ENCODE results near the gene SSR4. TPM values are rescaled to one million over a fixed set of nuclear protein-coding genes. Genes with fewer than 3 reads are reported as not detected.

The SSR4 gene
- total RNA-seq, 1 experiment from 2014 or later, result 182 TPM

DNA sequence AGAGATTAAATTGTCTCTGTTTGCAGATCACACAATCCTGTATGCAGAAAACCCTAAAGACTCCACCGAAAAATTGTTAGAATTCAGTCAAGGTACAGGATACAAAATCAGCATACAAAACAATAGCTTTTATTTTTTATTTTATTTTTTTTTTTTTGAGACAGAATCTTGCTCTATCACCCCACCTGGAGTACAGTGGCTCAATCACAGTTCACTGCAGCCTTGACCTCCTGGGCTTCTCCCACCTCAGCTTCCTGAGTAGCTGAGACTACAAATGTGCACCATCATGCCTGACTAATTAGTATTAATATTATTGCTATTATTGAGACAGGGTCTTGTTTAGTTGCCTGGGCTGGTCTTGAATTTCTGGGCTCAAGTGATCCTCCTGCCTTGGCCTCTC lies 39.3 kb upstream of the SSR4 start:
- H3K79me2 ChIP-seq (ENCODE audit: insufficient read depth, low read length), result no peaks in the 10 kb centered on the region
- no peaks in the 10 kb centered on the region for H3K9me2 ChIP-seq (ENCODE audit: insufficient read depth)
- POLR2A ChIA-PET, result no interaction called here
- H3K9me3 ChIP-seq (ENCODE audit: control insufficient read depth in 1 of 2, insufficient read depth in 1 of 2, low read depth in 1 of 2, low read length in 2 of 2), result no peaks in the 10 kb centered on the region; a peak in 1 of 4 replicates
- intact Hi-C loops (cut with micrococcal nuclease), result no loop called here
- no peaks in the 10 kb centered on the region for H4K20me1 ChIP-seq (ENCODE audit: insufficient read depth)
- H3K9ac ChIP-seq (ENCODE audit: low read length), result no peak overlapping the region
- CTCF ChIA-PET, result no interaction called here
- no peak overlapping the region for H3K27ac ChIP-seq (ENCODE audit: low read depth, low read length)
- no TSS peak for BruUV-seq (replicated peaks)
- ATAC-seq, result no peak; the same call in 1 of the 2 replicates
- RAD21 ChIA-PET (ENCODE audit: low non-redundant PET in 1 of 2, low total read pairs in 2 of 2, uncharacterized antibody in 2 of 2, unreplicated experiment in 2 of 2), result no interaction called here
- no peaks in the 10 kb centered on the region for H3K27me3 ChIP-seq (ENCODE audit: insufficient read depth, low read length)
- no peaks in the 10 kb centered on the region for H3K4me1 ChIP-seq (ENCODE audit: control insufficient read depth in 1 of 2, insufficient read depth in 2 of 2, low read length in 2 of 2)
- TF ChIP-seq POLR2A (IDR thresholded peaks at IDR 0.05; ENCODE audit: borderline replicate concordance, extremely low read depth, insufficient read depth, insufficient read length), result no peak
- no peak for TF ChIP-seq SRF (IDR thresholded peaks at IDR 0.05; ENCODE audit: low read depth)
- no peak for TF ChIP-seq ZBTB33 (IDR thresholded peaks at IDR 0.05; ENCODE audit: extremely low read depth, insufficient replicate concordance, low read length)
- no peak for TF ChIP-seq POLR2AphosphoS5 (IDR thresholded peaks at IDR 0.05; ENCODE audit: low read depth, low read length)
- TF ChIP-seq CEBPB (IDR thresholded peaks at IDR 0.05; ENCODE audit: low read depth), result no peak
- TF ChIP-seq EZH2phosphoT487 (IDR thresholded peaks at IDR 0.05; ENCODE audit: borderline replicate concordance), result no peak
- no peak overlapping the region for H3K4me2 ChIP-seq (ENCODE audit: low read length)
- H2AFZ ChIP-seq (ENCODE audit: low read depth, low read length, poor library complexity, severe bottlenecking), result no peak overlapping the region
- no peaks in the 10 kb centered on the region for H3K36me3 ChIP-seq (ENCODE audit: control insufficient read depth in 1 of 2, insufficient read depth in 2 of 2, low read length in 2 of 2)
- H3K4me3 ChIP-seq (replicated peaks in 1 of 2; ENCODE audit: low read depth in 1 of 2, low read length in 2 of 2), result no peak overlapping the region
- no peak for DNase-seq (ENCODE audit: low read depth, low spot score)

- Histone ChIP-seq H3K27me3 (ENCODE audit: insufficient read depth, low read length) (no peaks in the 10 kb centered on the region), H4K20me1 (ENCODE audit: insufficient read depth) (no peaks in the 10 kb centered on the region), H3K9me2 (ENCODE audit: insufficient read depth) (no peaks in the 10 kb centered on the region), H3K79me2 (ENCODE audit: insufficient read depth, low read length) (no peaks in the 10 kb centered on the region), H2AFZ (ENCODE audit: low read depth, low read length, poor library complexity, severe bottlenecking) (no peak overlapping the region), H3K27ac (ENCODE audit: low read depth, low read length) (no peak overlapping the region), H3K4me2 (ENCODE audit: low read length) (no peak overlapping the region), H3K4me1 (ENCODE audit: control insufficient read depth in 1 of 2, insufficient read depth in 2 of 2, low read length in 2 of 2) (peaks cover 0 to 10% of the 10 kb centered on the region in 2 experiments; a peak in 2 of 4 replicates), H3K9ac (ENCODE audit: low read length) (no peak overlapping the region), H3K4me3 (replicated peaks in 1 of 2; ENCODE audit: low read depth in 1 of 2, low read length in 2 of 2) (no peak overlapping the region), H3K9me3 (ENCODE audit: control insufficient read depth in 1 of 2, insufficient read depth in 1 of 2, low read depth in 1 of 2, low read length in 2 of 2) (no peaks in the 10 kb centered on the region), H3K36me3 (ENCODE audit: control insufficient read depth in 1 of 2, insufficient read depth in 2 of 2, low read length in 2 of 2) (no peaks in the 10 kb centered on the region)
- ChIA-PET RAD21 (ENCODE audit: low non-redundant PET in 1 of 2, low total read pairs in 2 of 2, uncharacterized antibody in 2 of 2, unreplicated experiment in 2 of 2) (no interaction called here), POLR2A (no interaction called here), CTCF (no interaction called here)
- no TSS peak for BruUV-seq (replicated peaks)
- ATAC-seq (no peak), DNase-seq (ENCODE audit: low read depth, low spot score) (no peak)
- TF ChIP-seq ZNF274 (IDR thresholded peaks at IDR 0.05; ENCODE audit: low read depth, low read length) (no peak), JUND (IDR thresholded peaks at IDR 0.05) (no peak), CBX3 (IDR thresholded peaks at IDR 0.05; ENCODE audit: low read depth) (no peak), POLR2AphosphoS5 (IDR thresholded peaks at IDR 0.05; ENCODE audit: low read depth, low read length) (no peak), SIN3A (IDR thresholded peaks at IDR 0.05; ENCODE audit: low read depth) (no peak), EZH2 (IDR thresholded peaks at IDR 0.05) (no peak), FOSL1 (IDR thresholded peaks at IDR 0.05; ENCODE audit: low read depth) (no peak), POLR2A (IDR thresholded peaks at IDR 0.05; ENCODE audit: borderline replicate concordance, extremely low read depth, insufficient read depth, insufficient read length) (no peak), TCF7L2 (IDR thresholded peaks at IDR 0.05; ENCODE audit: borderline replicate concordance, extremely low read depth, insufficient read depth, insufficient read length) (no peak), SP1 (IDR thresholded peaks at IDR 0.05; ENCODE audit: low read depth) (no peak), ZBTB33 (IDR thresholded peaks at IDR 0.05; ENCODE audit: extremely low read depth, insufficient replicate concordance, low read length) (no peak), SRF (IDR thresholded peaks at IDR 0.05; ENCODE audit: low read depth) (no peak)
- intact Hi-C loops (cut with micrococcal nuclease), result no loop called here
Measured at GRCh38 chrX:153761863-153762262, 32.6 kb upstream of the SSR4 start.

Measured in HCT116 (cell line).